Natural killer cell (primary cell): ENCODE data around the gene EVL. TPM values are rescaled to one million over a fixed set of nuclear protein-coding genes. Genes with fewer than 3 reads are reported as not detected.
A peak's percentile ranks its signal among the peaks of the same experiment; 100 is the strongest.

Experiments used
- ATAC-seq, 3 donors: fragments of 150-1000 bp in 2 of 3; fragments of 200-7000 bp in 1 of 3; cut with Tn5 transposase; 1 replicate in 1 of 3; 2 replicates in 2 of 3; pipeline ENCODE4 v1.10.0; 2021; ENCODE audit warnings: mild to moderate bottlenecking in 2 of 3, moderate library complexity in 2 of 3
- DNase-seq, 2 donors: peaks; one replicate each; pipeline versions ENCODE4 v3.0.0 to v3.0.0-alpha.2; 2013 to 2021; ENCODE audit warnings: mixed read lengths in 1 of 2
- H3K27ac ChIP-seq: one replicate; pipeline ENCODE4 v1.5.1; 2013; ENCODE audit warnings: mild to moderate bottlenecking, low read length
- H3K27me3 ChIP-seq: one replicate; pipeline ENCODE4 v1.6.1; 2013; ENCODE audit warnings: low read length; ENCODE audit not compliant: control insufficient read depth, insufficient read depth
- H3K36me3 ChIP-seq: one replicate; pipeline ENCODE4 v1.6.1; 2013; ENCODE audit warnings: low read length; ENCODE audit not compliant: control insufficient read depth, insufficient read depth
- H3K4me1 ChIP-seq: one replicate; pipeline ENCODE4 v1.6.1; 2013; ENCODE audit warnings: low read length; ENCODE audit not compliant: control insufficient read depth, insufficient read depth
- H3K4me3 ChIP-seq: one replicate; pipeline ENCODE4 v1.5.1; 2013; ENCODE audit warnings: low read length
- H3K9me3 ChIP-seq: one replicate; pipeline ENCODE4 v1.6.1; 2013; ENCODE audit warnings: low read length; ENCODE audit not compliant: control insufficient read depth, insufficient read depth
- H3K27ac Mint-ChIP-seq, 2 donors: one replicate each; pipeline ENCODE4 v1.8.0; 2022; ENCODE audit warnings: mild to moderate bottlenecking in 2 of 2, mixed read lengths in 2 of 2, moderate library complexity in 1 of 2
- H3K27me3 Mint-ChIP-seq, 2 donors: one replicate each; pipeline ENCODE4 v1.8.0; 2022; ENCODE audit warnings: low read depth in 2 of 2, mixed read lengths in 2 of 2
- H3K36me3 Mint-ChIP-seq: one replicate; pipeline ENCODE4 v1.8.0; 2022; ENCODE audit warnings: mixed read lengths
- H3K4me1 Mint-ChIP-seq, 2 donors: one replicate each; pipeline ENCODE4 v1.8.0; 2022; ENCODE audit warnings: mixed read lengths in 2 of 2
- H3K4me3 Mint-ChIP-seq: one replicate; pipeline ENCODE4 v1.8.0; 2022; ENCODE audit warnings: mild to moderate bottlenecking, moderate library complexity, mixed read lengths
- H3K9me3 Mint-ChIP-seq, 2 donors: one replicate each; pipeline ENCODE4 v1.8.0; 2022; ENCODE audit warnings: mixed read lengths in 2 of 2
- CTCF ChIP-seq: fragments of 200-600 bp; IDR thresholded peaks from one replicate; pipeline ENCODE4 v1.8.0; 2022; ENCODE audit warnings: antibody characterized with exemption
- WGBS: methylation state at CpG from one replicate; pipeline ENCODE4 v1.1.7; 2013; ENCODE audit warnings: missing lambda C conversion rate; ENCODE audit not compliant: insufficient coverage; 5-methylcytosine and 5-hydroxymethylcytosine counted together
- intact Hi-C: fragments of 100-400 bp; cut with micrococcal nuclease; formaldehyde crosslinking; loops from one replicate; pipeline ENCODE4 v1.14.2; 2022
- total RNA-seq, 4 donors: library from RNA; stranded (reverse); fragments of 120-200 nt in 1 of 4; gene quantifications; one replicate each; pipeline versions ENCODE4 v1.2.3 to v1.2.4, GENCODE V29; 2013 to 2022

The EVL gene
- total RNA-seq, 3 donors from 2014 or later (not counting 1 experiment from before 2014, with no cell fraction given): 882 to 1,108 (median 986) TPM

GRCh38 chr14:100052819-100053218, 12.4 kb upstream of the EVL start:
- Histone ChIP-seq H3K36me3 (no peaks in the 10 kb centered on the region), H3K27me3 (no peaks in the 10 kb centered on the region), H3K4me1 (peaks cover 15% of the 10 kb centered on the region), H3K27ac (no peak overlapping the region), H3K9me3 (no peaks in the 10 kb centered on the region), H3K4me3 (no peak overlapping the region)
- Mint-ChIP-seq H3K4me3 (no peak overlapping the region), H3K36me3 (no peaks in the 10 kb centered on the region), H3K4me1 (peaks cover 32 to 36% of the 10 kb centered on the region in 2 donors), H3K27ac (no peak overlapping the region), H3K27me3 (no peaks in the 10 kb centered on the region), H3K9me3 (no peaks in the 10 kb centered on the region)
- DNase-seq (no peak), ATAC-seq (no peak)
- intact Hi-C loops: no loop called here
- 46% methylated on average over 2 of the region's 2 CpGs for WGBS
- TF ChIP-seq CTCF: no peak

GRCh38 chr14:100054316-100055075, 10.7 kb upstream of the EVL start:
- no peaks in the 10 kb centered on the region for H3K36me3 Mint-ChIP-seq
- H3K4me3 Mint-ChIP-seq: no peak overlapping the region
- Histone ChIP-seq H3K27me3 (no peaks in the 10 kb centered on the region), H3K9me3 (no peaks in the 10 kb centered on the region), H3K36me3 (no peaks in the 10 kb centered on the region), H3K4me1 (peaks cover 17% of the 10 kb centered on the region), H3K4me3 (no peak overlapping the region), H3K27ac (no peak overlapping the region)
- ATAC-seq: no peak
- TF ChIP-seq CTCF: no peak
- H3K27me3 Mint-ChIP-seq: no peaks in the 10 kb centered on the region
- H3K4me1 Mint-ChIP-seq: peaks cover 33 to 42% of the 10 kb centered on the region in 2 donors
- peak overlapping the region in 1 of 2 donors; percentile 20 for H3K27ac Mint-ChIP-seq
- no peak for DNase-seq
- intact Hi-C loops: no loop called here
- no peaks in the 10 kb centered on the region for H3K9me3 Mint-ChIP-seq
- 71% methylated on average over 13 of the region's 13 CpGs for WGBS

GRCh38 chr14:100056431-100056830, 8.8 kb upstream of the EVL start:
- Mint-ChIP-seq H3K36me3 (no peaks in the 10 kb centered on the region), H3K9me3 (no peaks in the 10 kb centered on the region), H3K27me3 (no peaks in the 10 kb centered on the region), H3K4me1 (peaks cover 46 to 53% of the 10 kb centered on the region in 2 donors), H3K4me3 (no peak overlapping the region), H3K27ac (peak overlapping the region; percentile 84 to 93)
- WGBS: 64% methylated on average over 3 of the region's 3 CpGs
- no peak for TF ChIP-seq CTCF
- DNase-seq: no peak
- H3K4me3 ChIP-seq: no peak overlapping the region
- no peaks in the 10 kb centered on the region for H3K27me3 ChIP-seq
- no peaks in the 10 kb centered on the region for H3K9me3 ChIP-seq
- intact Hi-C loops: loop anchor here (2.0 kb wide), 1 partner anchor 136 kb away; no protein-coding TSS in a partner anchor
- H3K4me1 ChIP-seq: peaks cover 32% of the 10 kb centered on the region
- H3K27ac ChIP-seq: no peak overlapping the region
- H3K36me3 ChIP-seq: no peaks in the 10 kb centered on the region
- no peak for ATAC-seq
